ENCODE measurements around the gene IGFL4. TPM values are rescaled to one million over a fixed set of nuclear protein-coding genes. Genes with fewer than 3 reads are reported as not detected.

IGFL4 gene
- total and polyA plus RNA-seq, 9 of the 15 experiments (the other 6 are each of a cell fraction or from before 2014, with no cell fraction given) = not detected

- TF ChIP-seq ELF2 (CRISPR knock-in tag; IDR thresholded peaks at IDR 0.05) (peak; percentile 96), TAF7 (tag; IDR thresholded peaks at IDR 0.05) (peak; percentile 72; the same call in 1 of the 2 replicates), PCBP2 (IDR thresholded peaks at IDR 0.05; ENCODE audit: low read depth, low read length, poor library complexity, severe bottlenecking) (no peak), ZKSCAN8 (CRISPR knock-in tag; IDR thresholded peaks at IDR 0.05) (no peak), ZNF655 (CRISPR knock-in tag; IDR thresholded peaks at IDR 0.05) (no peak), ZNF408 (CRISPR knock-in tag; IDR thresholded peaks at IDR 0.05; ENCODE audit: low read depth) (no peak), NFRKB (IDR thresholded peaks at IDR 0.05; ENCODE audit: low read depth) (0 out of 2 replicates have a peak, but pooled peaks have one; percentile 43), THAP12 (CRISPR knock-in tag; IDR thresholded peaks at IDR 0.05) (peak; percentile 63; the same call in 1 of the 2 replicates), ZNF764 (CRISPR knock-in tag; IDR thresholded peaks at IDR 0.05; ENCODE audit: low read depth) (no peak), SREBF2 (CRISPR knock-in tag; IDR thresholded peaks at IDR 0.05) (no peak), RBM17 (IDR thresholded peaks at IDR 0.05; ENCODE audit: borderline replicate concordance, low read depth, low read length) (no peak), ILF3 (IDR thresholded peaks at IDR 0.05; ENCODE audit: borderline replicate concordance) (no peak)
- TF ChIP-seq, protein P1, sequence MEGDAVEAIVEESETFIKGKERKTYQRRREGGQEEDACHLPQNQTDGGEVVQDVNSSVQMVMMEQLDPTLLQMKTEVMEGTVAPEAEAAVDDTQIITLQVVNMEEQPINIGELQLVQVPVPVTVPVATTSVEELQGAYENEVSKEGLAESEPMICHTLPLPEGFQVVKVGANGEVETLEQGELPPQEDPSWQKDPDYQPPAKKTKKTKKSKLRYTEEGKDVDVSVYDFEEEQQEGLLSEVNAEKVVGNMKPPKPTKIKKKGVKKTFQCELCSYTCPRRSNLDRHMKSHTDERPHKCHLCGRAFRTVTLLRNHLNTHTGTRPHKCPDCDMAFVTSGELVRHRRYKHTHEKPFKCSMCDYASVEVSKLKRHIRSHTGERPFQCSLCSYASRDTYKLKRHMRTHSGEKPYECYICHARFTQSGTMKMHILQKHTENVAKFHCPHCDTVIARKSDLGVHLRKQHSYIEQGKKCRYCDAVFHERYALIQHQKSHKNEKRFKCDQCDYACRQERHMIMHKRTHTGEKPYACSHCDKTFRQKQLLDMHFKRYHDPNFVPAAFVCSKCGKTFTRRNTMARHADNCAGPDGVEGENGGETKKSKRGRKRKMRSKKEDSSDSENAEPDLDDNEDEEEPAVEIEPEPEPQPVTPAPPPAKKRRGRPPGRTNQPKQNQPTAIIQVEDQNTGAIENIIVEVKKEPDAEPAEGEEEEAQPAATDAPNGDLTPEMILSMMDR (IDR thresholded peaks at IDR 0.05 in 2 of 3, conservative IDR thresholded peaks at IDR 0.05 in 1 of 3; ENCODE audit: insufficient read depth in 2 of 3, low read depth in 1 of 3, low read length in 3 of 3) = no peak
- TF ChIP-seq, protein P2, sequence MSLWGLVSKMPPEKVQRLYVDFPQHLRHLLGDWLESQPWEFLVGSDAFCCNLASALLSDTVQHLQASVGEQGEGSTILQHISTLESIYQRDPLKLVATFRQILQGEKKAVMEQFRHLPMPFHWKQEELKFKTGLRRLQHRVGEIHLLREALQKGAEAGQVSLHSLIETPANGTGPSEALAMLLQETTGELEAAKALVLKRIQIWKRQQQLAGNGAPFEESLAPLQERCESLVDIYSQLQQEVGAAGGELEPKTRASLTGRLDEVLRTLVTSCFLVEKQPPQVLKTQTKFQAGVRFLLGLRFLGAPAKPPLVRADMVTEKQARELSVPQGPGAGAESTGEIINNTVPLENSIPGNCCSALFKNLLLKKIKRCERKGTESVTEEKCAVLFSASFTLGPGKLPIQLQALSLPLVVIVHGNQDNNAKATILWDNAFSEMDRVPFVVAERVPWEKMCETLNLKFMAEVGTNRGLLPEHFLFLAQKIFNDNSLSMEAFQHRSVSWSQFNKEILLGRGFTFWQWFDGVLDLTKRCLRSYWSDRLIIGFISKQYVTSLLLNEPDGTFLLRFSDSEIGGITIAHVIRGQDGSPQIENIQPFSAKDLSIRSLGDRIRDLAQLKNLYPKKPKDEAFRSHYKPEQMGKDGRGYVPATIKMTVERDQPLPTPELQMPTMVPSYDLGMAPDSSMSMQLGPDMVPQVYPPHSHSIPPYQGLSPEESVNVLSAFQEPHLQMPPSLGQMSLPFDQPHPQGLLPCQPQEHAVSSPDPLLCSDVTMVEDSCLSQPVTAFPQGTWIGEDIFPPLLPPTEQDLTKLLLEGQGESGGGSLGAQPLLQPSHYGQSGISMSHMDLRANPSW (CRISPR knock-in tag; IDR thresholded peaks at IDR 0.05) = no peak
- TF ChIP-seq, protein P3, sequence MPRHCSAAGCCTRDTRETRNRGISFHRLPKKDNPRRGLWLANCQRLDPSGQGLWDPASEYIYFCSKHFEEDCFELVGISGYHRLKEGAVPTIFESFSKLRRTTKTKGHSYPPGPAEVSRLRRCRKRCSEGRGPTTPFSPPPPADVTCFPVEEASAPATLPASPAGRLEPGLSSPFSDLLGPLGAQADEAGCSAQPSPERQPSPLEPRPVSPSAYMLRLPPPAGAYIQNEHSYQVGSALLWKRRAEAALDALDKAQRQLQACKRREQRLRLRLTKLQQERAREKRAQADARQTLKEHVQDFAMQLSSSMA (CRISPR knock-in tag; IDR thresholded peaks at IDR 0.05) = no peak
These were observed 45.6 kb downstream of the IGFL4 start, which contains the start of gene CCDC61 (continued) for GRCh38 chr19:45994998-45995714.
